ENCODE results near the gene UCP3.

UCP3 gene

DNA sequence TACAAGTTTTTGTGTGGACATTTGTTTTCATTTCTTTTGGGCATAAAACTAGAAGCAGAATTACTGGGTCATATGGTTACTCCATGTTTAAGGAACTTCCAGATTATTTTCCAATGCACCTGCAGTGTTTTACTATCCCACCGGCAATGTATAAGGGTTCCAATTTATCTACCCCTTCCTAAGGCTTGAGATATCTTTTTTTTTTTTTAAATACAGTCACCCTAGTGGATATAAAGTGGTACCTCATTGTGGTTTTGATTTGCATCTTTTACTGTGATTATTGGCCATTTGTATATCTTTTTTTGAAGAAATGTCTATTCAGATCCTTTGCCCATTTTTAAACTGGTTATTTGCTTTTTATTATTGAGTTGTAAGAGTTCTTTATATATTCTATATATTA, 34.6 kb upstream of the UCP3 start:
- DNase-seq (ENCODE audit: extremely low spot score) = no peak
- POLR2A ChIA-PET = no interaction called here
- no peak for TF ChIP-seq CTCF (IDR thresholded peaks at IDR 0.05; ENCODE audit: control extremely low read depth, extremely low read depth, low read depth, missing control alignments)
- CTCF ChIA-PET = no interaction called here

- ChIA-PET CTCF (interaction anchor here (1.6 kb wide), 1 partner anchor 11 kb away, joined by 3 read pairs; no protein-coding TSS in a partner anchor), POLR2A (no interaction called here)
- DNase-seq (ENCODE audit: extremely low spot score) = no peak
- no peak for TF ChIP-seq CTCF (IDR thresholded peaks at IDR 0.05; ENCODE audit: control extremely low read depth, extremely low read depth, low read depth, missing control alignments)
Measured at GRCh38 chr11:74037309-74037708, 28.4 kb upstream of the UCP3 start.

- ChIA-PET CTCF (interaction anchor here (1.6 kb wide), 1 partner anchor 15 kb away, joined by 3 read pairs; no protein-coding TSS in a partner anchor), POLR2A (no interaction called here)
- no peak for DNase-seq (ENCODE audit: extremely low spot score)
- no peak for TF ChIP-seq CTCF (IDR thresholded peaks at IDR 0.05; ENCODE audit: control extremely low read depth, extremely low read depth, low read depth, missing control alignments)
Measured at GRCh38 chr11:74035264-74035663, 26.4 kb upstream of the UCP3 start.

- TF ChIP-seq CTCF (IDR thresholded peaks at IDR 0.05; ENCODE audit: control extremely low read depth, extremely low read depth, low read depth, missing control alignments) = no peak
- ChIA-PET CTCF (interaction anchor here (1.3 to 1.4 kb wide), 2 partner anchors 27 to 69 kb away, joined by 3 to 6 read pairs; no protein-coding TSS in a partner anchor), POLR2A (no interaction called here)
- DNase-seq (ENCODE audit: extremely low spot score) = no peak
Measured at GRCh38 chr11:74033046-74033445, 24.2 kb upstream of the UCP3 start.

DNA sequence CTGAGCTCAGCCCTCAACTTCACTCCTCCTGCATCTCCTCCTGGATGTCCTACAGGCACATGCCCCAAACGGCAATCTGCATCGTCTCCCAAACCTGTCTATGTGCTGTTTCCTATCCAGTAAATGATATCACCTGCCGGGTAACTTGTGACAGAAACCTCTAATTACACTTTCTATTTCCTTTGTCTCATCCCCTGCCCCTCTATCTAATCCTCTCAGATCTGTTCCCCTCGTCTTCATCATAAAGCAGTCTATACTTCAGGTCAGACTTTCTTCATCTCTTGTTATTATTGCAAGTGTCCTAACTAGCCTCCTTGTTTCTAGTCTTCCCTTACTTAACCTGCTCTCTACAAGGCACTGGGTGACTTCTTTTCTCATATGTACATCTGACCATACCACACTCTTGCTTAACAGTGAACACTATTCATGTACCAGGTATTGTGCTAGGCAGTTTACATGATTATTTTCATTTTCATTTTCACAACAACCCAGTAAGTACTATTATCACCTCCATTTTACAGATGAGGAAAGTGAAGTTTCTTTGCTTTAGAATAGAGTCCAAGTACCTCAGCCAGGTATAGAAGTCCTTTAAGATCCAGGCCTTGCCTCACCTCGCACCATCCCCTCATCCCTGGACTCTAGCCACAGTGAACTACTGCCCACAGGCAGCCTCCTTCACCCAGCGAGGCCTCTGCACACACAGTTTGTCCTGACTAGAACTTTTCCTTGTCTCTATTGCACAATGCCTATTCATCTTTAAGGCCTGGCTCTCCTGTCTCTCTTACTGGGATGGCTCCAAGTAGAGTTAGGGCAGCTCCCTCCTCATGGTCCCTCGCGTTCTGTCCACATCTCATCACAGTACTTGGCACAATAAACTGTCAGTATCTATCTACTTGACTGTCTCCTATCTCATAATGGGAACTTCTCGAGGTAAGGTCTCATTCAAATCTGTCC, 22.1 kb upstream of the UCP3 start:
- ChIA-PET POLR2A (no interaction called here), CTCF (interaction anchor here (1.2 to 1.4 kb wide), 3 partner anchors 12 to 66 kb away, joined by 3 to 5 read pairs (median 3); no protein-coding TSS in a partner anchor)
- TF ChIP-seq CTCF (IDR thresholded peaks at IDR 0.05; ENCODE audit: control extremely low read depth, extremely low read depth, low read depth, missing control alignments) = no peak
- DNase-seq (ENCODE audit: extremely low spot score) = no peak

DNA sequence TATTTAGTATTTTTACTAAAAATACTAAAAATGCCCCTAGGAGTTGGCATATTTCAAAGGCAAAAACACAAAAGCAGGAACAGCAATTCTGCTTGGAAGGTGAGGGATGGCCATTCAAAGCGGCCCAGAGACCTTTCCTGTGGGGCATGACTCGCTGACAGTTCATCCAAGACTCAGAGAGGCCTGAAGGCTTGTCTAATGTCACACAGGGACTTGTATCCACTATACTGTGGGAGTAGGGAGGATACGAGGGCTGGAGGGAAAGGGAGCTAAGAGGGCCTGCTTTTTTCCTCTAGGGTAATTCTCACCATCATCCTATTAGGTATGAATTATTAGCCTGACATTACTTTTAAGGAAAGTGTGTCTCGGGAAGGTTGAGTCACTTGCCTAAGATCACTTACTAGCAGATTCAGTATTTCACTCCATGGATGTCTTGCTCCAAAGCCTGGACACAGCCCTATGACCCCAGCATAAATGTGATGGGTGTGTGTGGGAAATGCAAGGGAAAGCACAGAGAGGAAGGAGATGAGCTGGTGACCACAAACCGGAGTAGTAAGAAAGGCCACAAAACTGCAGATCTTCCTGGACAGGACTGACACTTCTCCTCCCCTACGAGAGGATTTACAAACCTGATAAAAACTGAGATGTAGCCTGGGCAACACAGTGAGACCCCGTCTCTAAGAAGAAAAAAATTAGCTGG, 16.7 kb upstream of the UCP3 start:
- POLR2A ChIA-PET = no interaction called here
- TF ChIP-seq CTCF (IDR thresholded peaks at IDR 0.05; ENCODE audit: control extremely low read depth, extremely low read depth, low read depth, missing control alignments) = no peak
- CTCF ChIA-PET = interaction anchor here (0.9 to 1.4 kb wide), 2 partner anchors 8 to 62 kb away, joined by 3 to 4 read pairs; no protein-coding TSS in a partner anchor
- DNase-seq (ENCODE audit: extremely low spot score) = no peak
